Fibroblast of the aortic adventitia (primary cell): Measurements from ENCODE around the gene LNPEP. TPM values are rescaled to one million over a fixed set of nuclear protein-coding genes. Genes with fewer than 3 reads are reported as not detected.

Experiments
- DNase-seq: peaks from one replicate; pipeline ENCODE4 v3.0.0-alpha.2; 2010; ENCODE audit warnings: low read depth
- H3K4me3 ChIP-seq: 2 replicates; pipeline ENCODE4 v1.5.1; 2011; ENCODE audit warnings: low read depth, mild to moderate bottlenecking, control low read depth, low read length, moderate library complexity
- total RNA-seq: library from RNA; depleted of rRNA; stranded (reverse); fragments of >200 nt; gene quantifications from 2 replicates; pipeline ENCODE4 v1.2.3, GENCODE V29; 2012; ENCODE audit warnings: low replicate concordance
- TF ChIP-seq, protein P1 (sequence below): IDR thresholded peaks from 2 replicates; pipeline ENCODE4 v1.5.1; 2011; ENCODE audit warnings: mild to moderate bottlenecking, low read length, control low read depth, inconsistent platforms; ENCODE audit not compliant: insufficient read depth

LNPEP gene
- total RNA-seq, 1 donor, result 46.3 TPM

DNA sequence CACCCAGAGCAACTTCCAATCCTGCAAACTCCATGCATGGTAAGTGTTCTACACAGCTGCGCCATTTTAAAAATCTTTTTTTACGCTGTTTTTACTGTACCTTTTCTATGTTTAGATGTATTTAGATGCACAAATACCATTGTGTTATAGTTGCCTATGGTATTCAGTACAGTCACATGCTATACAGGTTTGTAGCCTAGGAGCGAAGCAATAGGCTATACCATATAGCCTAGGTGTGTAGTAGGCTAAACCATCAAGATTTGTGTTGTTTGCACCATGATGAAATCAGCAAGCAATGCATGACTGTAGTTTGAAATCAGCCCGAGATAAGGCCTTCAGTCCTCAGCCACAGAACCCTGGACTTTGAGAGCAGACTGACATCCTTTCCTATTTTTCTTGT, 105.4 kb downstream of the LNPEP start:
- H3K4me3 ChIP-seq, result no peak overlapping the region
- TF ChIP-seq, protein P1, sequence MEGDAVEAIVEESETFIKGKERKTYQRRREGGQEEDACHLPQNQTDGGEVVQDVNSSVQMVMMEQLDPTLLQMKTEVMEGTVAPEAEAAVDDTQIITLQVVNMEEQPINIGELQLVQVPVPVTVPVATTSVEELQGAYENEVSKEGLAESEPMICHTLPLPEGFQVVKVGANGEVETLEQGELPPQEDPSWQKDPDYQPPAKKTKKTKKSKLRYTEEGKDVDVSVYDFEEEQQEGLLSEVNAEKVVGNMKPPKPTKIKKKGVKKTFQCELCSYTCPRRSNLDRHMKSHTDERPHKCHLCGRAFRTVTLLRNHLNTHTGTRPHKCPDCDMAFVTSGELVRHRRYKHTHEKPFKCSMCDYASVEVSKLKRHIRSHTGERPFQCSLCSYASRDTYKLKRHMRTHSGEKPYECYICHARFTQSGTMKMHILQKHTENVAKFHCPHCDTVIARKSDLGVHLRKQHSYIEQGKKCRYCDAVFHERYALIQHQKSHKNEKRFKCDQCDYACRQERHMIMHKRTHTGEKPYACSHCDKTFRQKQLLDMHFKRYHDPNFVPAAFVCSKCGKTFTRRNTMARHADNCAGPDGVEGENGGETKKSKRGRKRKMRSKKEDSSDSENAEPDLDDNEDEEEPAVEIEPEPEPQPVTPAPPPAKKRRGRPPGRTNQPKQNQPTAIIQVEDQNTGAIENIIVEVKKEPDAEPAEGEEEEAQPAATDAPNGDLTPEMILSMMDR, result no peak
- peak; percentile 13 for DNase-seq

DNA sequence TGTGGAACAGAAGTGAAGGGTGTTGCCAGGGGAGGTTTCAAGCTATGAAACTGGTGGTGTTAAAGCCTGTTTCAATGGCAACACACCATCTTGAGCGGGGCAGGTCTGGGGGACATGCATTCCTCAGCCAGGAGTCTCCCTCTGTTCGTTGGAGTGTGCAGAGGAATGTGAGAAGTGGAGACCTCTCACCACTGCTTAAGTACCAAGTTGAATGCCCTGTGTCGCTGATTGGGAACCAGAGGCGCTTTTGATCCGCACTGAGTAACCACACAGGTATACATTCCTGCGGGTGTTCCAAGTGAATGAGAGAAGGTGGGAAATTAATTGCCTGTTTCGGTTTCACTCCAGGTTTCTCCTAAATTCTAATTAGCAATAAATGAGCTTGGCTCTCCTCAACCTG, 107.1 kb downstream of the LNPEP start:
- no peak for DNase-seq
- TF ChIP-seq, protein P1, result no peak
- no peak overlapping the region for H3K4me3 ChIP-seq

DNA sequence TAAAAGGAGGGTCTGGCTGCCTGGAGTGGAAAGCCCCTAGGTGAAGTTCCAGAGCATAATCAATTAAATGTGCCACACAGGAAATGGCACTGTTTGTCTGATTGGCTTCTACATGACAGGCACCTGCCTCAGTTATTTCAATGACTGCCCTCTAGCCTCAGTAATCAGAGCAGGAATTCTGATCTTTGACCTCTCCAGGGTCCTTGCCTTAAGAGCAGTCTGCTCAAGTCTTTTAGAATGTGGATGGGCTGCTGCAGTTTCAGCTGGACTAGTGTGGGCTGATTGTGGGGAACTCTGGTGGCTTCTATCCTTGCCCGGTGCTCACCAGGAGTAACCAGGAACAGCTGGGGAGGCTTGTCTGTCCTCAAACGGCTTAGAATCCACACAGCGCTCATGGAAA, 107.6 kb downstream of the LNPEP start:
- TF ChIP-seq, protein P1, result no peak
- H3K4me3 ChIP-seq, result no peak overlapping the region
- DNase-seq, result no peak

DNA sequence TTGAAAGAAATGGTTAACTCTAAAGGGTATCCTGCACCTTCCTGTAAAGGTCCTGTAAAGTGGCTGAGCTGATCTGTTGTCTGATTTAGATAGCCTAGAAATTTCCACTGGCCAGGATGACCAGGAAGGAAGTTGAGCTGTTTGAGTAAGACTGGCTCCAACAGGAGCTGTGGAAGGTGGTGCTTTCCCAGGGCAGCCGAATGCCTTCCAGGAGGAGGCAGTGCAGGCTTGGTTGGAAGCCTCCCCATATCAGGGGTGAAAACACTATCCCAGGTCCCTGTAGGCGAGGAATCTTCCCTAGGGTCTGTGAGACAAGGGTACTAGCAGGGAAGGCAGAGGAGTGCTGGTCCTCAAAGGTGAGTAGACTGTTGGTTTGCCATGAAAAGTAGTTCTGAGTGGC, 108.2 kb downstream of the LNPEP start:
- TF ChIP-seq, protein P1, result peak; percentile 23
- H3K4me3 ChIP-seq, result no peak overlapping the region
- peak; percentile 11 for DNase-seq

DNA sequence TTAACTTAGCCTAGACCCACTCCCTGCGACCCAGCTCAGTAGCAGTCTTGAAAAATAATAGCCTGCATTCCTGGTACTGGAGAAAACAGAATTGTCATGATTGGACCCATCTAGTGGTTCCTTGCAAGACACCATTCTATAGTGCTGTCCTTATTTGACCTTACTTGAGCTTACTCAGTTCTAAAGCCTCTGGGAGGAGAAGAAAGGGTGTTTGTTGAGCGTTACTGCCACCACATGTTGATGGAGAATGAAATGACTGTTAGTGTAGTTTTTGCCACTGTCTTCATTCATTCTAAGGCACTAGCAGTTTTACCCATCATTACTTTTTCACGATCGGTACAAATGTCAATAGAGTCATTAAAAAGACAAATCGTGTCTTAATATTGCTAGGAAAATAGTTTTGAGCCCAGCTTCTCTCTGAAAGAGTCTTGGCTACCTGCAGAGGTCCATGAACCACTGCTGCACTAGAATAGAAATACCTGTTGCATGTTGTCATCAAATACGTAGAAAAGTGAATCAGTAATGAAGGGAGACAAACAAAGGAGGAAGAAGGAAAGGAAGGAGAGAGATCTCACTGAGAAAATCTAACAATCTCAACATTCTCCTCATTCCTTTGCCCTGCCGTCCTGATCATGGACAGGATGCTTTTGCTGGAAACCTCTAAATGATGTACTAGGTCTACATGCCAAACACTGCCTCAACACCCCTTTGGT, 110.5 kb downstream of the LNPEP start:
- peak; percentile 5 for DNase-seq

DNA sequence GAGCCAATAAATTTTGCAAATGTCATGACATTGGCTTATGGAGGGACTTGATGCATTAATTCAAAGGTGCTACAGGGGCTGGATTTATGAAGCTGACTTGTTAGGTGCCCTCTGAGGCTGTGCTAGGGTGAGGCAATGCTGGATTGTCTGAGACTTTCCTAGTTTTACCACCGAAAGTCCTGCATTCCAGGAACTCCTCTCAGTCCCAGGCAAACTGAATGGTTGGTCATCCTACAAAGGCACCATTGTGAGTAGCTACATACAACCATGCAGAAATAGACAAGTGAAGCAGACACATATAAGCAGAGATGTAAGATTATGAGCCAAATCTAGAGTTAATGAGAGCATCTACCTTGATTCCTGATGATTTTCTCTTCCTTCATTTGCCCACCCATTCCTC, 111.2 kb downstream of the LNPEP start:
- no peak overlapping the region for H3K4me3 ChIP-seq
- TF ChIP-seq, protein P1, result no peak
- DNase-seq, result no peak

More for the DNA sequence above, 110.5 kb downstream of the LNPEP start:
- no peak overlapping the region for H3K4me3 ChIP-seq
- TF ChIP-seq, protein P1, result no peak

DNA sequence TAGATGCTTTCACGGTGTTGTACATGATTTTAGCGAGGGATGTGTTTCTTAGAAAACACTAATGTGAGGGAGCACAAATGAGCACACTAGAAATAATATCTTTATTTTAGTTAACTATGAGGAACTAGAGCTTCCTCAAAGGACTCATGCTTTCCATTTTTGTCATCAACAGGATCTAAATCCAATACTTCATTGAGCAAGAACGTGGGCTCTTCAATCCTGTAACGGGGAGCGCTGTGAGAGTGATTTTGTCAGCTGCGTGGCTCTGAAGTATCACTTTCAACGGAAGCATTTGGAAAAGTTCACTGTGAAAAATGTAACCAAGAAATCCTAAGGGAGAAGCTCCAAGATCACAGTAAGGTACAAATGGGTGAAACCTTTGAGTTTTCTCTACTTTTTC, 113.3 kb downstream of the LNPEP start:
- TF ChIP-seq, protein P1, result no peak
- DNase-seq, result no peak
- H3K4me3 ChIP-seq, result no peak overlapping the region
